A673 (cell line): Measurements from ENCODE around the gene MYO18A.

Experiments
- CTCF ChIP-seq: fragments of 300-800, 200-600 bp; sonication (generic); conservative IDR thresholded peaks from 2 replicates; pipeline ENCODE4 v1.5.1; 2017; ENCODE audit warnings: low read depth, mild to moderate bottlenecking, antibody characterized with exemption, low read length, moderate library complexity, mixed read lengths
- EZH2 ChIP-seq: fragments of 200-600 bp; sonication (generic); IDR thresholded peaks from 2 replicates; pipeline ENCODE4 v1.6.1; 2017; ENCODE audit warnings: borderline replicate concordance, low read depth, mild to moderate bottlenecking, mixed read lengths, antibody characterized with exemption, low read length; ENCODE audit not compliant: poor library complexity, severe bottlenecking

- TF ChIP-seq CTCF (no peak), EZH2 (no peak)
Measured at GRCh38 chr17:29172589-29172988, 7.6 kb downstream of the MYO18A start.
